Measurements from ENCODE around the gene GRM7.

DNA sequence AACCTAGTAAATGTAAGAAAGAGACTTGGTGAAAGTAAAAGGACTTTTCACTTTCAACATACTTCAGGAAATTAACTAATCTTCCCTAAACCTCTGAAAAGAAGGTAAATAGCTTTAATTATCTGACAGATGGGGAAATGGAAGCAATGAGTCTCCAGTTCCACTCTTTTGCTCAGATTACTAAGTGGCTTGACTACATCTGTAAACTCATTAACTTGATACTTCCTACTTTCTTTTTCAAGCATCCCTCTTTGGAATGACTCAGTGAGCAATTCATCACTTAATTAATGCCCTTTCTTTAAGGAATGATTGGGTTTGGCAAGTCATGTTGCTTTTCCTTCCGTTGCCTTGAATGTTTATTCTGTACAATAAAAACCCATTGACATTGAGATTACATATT lies 234.2 kb downstream of the GRM7 start:
- TF ChIP-seq, protein P1, sequence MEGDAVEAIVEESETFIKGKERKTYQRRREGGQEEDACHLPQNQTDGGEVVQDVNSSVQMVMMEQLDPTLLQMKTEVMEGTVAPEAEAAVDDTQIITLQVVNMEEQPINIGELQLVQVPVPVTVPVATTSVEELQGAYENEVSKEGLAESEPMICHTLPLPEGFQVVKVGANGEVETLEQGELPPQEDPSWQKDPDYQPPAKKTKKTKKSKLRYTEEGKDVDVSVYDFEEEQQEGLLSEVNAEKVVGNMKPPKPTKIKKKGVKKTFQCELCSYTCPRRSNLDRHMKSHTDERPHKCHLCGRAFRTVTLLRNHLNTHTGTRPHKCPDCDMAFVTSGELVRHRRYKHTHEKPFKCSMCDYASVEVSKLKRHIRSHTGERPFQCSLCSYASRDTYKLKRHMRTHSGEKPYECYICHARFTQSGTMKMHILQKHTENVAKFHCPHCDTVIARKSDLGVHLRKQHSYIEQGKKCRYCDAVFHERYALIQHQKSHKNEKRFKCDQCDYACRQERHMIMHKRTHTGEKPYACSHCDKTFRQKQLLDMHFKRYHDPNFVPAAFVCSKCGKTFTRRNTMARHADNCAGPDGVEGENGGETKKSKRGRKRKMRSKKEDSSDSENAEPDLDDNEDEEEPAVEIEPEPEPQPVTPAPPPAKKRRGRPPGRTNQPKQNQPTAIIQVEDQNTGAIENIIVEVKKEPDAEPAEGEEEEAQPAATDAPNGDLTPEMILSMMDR (conservative IDR thresholded peaks at IDR 0.05; ENCODE audit: low read depth, low read length), result no peak
- TF ChIP-seq EZH2 (IDR thresholded peaks at IDR 0.05; ENCODE audit: borderline replicate concordance, low read depth, low read length, poor library complexity, severe bottlenecking), result no peak

Measured in A673 (cell line).